HG03469 (cell line): ENCODE data around the gene MYO7B.
A peak's percentile ranks its signal among the peaks of the same experiment; 100 is the strongest.

Experiments
- ATAC-seq: cut with Tn5 transposase; IDR thresholded peaks from one replicate; pipeline ENCODE4 v1.9.1; 2021; ENCODE audit warnings: mild to moderate bottlenecking, moderate library complexity, moderate number of reproducible peaks; ENCODE audit not compliant: unreplicated experiment

MYO7B gene

DNA sequence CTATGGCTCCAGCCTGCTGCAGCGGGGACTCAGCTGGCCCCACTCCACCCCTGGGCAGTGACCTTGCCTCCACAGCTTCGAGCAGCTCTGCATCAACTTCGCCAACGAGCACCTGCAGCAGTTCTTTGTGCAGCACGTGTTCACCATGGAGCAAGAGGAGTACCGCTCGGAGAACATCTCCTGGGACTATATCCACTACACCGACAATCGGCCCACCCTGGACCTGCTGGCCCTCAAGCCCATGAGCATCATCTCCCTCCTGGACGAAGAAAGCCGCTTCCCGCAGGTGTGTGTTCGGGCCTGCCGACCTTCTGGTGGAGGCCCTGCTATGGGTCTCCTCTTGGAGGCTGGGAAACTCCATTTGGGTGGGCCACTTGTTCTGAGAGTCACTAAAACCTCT, 48.6 kb downstream of the MYO7B start:
- ATAC-seq, result no peak

DNA sequence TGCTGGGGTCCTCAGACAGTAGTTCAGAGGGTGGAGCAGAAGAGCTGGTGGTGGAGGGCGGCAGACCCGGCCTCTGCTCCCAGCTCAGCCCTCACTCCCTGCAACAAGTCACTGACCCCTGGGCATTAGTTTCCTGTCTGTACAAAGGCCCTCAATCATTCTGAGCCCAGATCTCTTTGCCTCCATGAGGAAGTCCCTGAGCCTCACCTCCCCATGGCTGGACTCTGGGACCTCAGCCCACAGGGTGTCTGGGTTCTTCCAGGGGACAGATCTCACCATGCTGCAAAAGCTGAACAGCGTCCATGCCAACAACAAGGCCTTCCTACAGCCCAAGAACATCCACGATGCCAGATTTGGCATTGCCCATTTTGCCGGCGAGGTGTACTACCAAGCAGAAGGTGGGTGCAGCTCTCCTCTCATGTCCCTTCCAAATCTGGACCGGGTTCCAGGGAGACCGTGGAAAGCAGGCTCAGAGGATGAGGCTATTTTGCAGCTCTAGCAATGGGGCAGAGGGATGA, 49.1 kb downstream of the MYO7B start:
- ATAC-seq, result no peak

DNA sequence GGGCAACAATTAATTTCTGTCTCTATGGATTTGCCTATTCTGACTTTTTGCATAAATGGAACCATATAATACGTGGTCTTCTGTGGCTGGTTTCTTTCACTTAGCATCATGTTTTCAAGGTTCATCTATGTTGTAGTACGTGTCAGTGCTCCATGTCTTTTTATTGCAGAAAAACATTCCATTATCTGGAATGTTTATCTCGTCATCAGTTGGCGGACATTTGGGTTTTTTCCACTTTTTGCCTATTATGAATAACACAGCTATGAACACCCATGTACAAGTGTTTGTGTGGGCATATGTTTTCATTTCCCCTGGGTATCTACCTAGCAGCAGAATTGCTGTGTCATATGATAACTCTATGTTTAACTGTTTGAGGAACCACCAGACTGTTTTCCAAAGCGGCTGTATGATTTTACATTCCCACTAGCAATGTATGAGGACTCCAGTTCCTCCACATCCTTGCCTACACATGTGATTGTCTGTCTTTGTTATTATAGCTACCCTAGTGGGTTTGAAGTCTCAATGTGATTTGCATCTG, 49.9 kb downstream of the MYO7B start:
- ATAC-seq, result no peak

DNA sequence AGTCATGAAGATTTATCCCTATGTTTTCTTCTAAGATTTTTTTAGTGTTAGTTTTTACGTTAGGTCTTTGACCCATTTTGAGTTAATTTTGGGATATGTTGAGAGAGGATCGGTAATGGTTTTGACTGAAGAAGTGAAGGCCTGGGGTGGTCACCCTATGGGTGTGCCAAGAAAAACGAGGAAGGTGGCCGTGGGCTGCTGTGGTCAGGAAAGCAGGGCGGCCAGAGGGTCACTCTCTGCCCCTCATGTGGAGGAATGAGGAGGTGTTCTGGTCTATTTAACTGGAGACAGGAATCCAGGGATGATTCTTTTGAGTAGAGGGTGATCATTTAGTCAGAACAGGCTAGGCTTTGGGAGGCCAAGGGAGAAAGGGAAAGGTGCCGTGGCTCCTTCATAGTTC, 50.7 kb downstream of the MYO7B start:
- no peak for ATAC-seq

DNA sequence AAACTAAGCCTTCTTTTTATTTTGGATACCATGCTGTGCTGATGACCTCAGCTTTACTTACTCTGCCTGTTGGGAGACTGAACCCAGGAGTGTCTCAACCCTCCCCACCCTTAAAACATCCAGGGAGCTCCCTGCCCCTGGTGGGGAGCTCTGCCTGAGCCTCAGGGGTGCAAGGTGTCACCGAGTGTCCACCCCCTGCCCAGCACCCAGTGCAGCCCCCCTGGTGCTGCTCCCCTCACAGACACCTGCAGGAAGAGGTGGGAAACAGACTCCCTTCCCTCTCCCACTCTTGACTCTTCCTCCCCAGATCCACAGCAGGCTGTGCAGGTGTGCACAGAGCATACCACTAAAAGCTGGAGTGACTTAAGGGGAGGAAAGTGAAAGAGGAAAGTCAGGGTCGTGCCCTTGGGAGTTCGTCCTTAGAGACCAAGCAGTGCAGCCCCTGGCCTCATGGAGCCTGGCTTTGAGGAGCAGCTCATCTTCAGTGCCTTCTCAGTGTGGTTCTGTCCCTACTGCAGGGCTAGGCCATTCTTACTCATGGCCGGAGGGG, 51.3 kb downstream of the MYO7B start:
- no peak for ATAC-seq

DNA sequence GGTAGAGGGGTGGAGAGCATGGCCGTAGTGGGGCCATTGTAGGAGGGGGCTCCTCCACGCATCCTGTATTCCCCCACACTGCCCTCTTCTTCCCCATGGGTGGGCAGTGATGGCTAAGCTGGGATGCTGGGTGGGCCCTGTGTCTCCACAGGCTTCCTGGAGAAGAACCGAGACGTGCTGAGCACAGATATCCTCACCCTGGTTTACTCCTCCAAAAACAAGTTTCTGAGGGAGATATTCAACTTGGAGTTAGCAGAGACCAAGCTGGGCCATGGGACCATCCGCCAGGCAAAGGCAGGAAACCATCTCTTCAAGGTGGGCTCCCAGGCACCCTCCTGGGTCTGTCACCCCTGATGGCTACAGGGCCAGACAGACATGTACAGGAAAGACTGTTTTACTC, 52.8 kb downstream of the MYO7B start:
- no peak for ATAC-seq

DNA sequence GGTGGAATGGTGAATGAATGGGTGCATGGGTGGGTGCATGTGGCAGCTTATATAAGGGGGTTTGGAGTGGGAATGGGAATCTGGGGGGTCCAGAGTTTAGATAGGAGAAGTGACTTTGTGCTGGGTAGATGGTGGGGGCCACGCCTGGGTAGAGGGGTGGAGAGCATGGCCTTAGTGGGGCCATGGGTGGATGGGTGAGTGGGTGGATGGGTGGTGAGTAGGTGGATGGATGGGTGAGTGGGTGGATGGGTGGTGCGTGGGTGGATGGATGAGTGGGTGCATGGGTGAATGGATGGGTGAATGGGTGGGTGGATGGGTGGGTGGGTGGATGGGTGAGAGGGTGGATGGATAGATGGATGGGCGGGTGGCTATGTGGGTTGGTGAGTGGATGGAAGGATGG, 53.9 kb downstream of the MYO7B start:
- no peak for ATAC-seq

DNA sequence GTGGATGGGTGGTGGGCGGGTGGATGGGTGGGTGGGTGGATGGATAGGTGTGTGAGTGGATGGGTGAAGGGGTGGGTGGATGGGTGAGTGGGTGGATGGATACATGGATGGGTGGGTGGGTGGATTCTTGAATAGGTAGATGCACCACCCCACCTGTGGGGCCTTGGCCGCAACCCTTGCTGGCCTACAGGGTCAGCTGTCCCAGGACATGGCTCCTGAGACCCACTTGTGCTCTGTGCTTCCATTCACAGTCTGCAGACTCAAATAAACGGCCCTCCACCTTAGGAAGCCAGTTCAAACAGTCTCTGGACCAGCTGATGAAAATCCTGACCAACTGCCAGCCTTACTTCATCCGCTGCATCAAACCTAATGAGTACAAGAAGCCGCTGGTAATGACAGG, 54.4 kb downstream of the MYO7B start:
- no peak for ATAC-seq

DNA sequence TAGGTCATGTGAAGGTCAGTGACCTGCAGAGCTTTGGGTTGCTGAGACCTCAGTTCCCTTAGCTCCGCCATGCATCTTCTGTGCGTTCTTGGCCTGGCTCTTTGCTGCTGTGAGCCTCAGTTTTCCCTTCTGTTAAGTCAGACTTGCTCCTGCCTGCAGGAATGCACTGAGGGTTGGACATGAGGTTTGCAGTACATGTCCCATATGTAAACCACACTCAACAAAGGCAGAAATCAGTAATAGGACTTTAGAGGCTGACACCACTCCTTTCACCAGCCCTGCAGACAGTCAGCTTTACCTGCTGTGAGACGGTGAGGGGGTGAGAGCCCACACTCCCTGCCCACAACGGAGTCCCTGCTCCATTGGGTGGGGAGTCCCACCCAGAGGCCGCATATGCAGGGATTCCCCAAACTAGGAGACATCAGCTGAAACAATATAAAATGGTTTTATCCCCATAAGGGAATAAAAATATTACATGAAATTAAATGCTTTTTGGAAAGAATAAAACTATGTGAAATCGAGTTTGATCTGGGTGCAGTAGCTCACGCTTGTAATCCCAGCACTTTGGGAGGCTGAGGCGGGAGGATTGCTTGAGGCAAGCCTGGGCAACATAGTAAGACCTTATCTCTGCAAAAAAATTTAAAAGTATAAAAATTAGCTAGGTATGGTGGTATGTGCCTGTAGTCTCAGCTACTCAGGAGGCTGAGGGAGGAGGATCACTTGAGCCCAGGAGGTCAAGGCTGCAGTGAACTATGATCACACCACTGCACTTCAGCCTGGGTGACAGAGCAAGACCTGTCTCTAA, 55.1 kb downstream of the MYO7B start:
- no peak for ATAC-seq

DNA sequence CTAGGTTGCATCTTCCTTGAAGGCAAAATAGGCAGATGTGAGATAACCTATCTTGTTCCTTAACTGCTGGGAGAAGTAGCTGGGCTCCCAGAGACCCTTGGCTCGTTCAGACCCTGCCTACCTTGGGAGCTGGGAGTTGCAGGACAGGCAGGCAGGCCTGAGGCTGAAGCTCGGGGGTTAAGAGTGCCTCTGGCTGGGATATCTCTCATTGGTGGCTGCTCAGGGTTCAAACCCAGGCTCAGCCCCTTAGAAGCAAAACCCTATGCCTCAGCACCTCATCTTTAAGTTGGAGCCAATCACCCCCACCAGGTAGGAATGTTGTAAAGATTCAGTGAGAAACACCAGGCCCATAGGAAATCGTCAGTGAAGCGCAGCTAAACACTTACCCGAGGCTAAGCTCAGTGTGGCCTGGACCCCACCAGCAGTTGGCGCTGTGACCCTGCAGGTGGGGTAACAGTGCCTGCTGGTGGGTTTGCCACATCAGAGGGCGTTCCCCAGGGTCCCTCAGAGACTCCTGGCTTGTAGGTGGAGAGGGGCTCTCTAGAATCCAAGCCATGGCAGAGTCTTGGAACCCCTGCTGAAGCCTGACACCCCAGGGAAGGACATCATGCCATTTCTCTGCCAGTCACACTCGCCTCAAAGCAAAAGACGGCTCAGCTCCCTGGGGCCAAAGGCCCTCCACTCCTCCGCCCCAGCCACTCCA, 55.9 kb downstream of the MYO7B start:
- ATAC-seq, result peak; percentile 74

DNA sequence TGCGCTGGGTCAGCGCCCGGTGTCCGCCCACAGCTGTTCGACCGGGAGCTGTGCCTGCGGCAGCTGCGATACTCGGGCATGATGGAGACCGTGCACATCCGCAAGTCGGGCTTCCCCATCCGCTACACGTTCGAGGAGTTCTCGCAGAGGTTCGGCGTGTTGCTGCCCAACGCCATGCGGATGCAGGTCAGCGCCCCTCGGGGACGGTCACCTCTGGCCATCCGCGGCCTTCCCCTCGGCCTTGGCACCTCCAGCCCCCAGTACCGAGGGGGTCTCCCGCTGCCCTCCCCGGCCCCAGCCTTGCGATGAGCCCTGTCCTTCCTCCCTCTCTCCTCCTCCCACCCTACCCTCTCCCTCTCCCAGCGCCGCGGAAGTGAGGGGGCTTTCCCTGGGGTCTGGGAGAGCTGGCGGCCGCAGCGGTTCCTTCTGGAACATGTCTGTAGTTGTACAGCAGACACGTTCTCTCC, 57.3 kb downstream of the MYO7B start:
- ATAC-seq, result no peak

DNA sequence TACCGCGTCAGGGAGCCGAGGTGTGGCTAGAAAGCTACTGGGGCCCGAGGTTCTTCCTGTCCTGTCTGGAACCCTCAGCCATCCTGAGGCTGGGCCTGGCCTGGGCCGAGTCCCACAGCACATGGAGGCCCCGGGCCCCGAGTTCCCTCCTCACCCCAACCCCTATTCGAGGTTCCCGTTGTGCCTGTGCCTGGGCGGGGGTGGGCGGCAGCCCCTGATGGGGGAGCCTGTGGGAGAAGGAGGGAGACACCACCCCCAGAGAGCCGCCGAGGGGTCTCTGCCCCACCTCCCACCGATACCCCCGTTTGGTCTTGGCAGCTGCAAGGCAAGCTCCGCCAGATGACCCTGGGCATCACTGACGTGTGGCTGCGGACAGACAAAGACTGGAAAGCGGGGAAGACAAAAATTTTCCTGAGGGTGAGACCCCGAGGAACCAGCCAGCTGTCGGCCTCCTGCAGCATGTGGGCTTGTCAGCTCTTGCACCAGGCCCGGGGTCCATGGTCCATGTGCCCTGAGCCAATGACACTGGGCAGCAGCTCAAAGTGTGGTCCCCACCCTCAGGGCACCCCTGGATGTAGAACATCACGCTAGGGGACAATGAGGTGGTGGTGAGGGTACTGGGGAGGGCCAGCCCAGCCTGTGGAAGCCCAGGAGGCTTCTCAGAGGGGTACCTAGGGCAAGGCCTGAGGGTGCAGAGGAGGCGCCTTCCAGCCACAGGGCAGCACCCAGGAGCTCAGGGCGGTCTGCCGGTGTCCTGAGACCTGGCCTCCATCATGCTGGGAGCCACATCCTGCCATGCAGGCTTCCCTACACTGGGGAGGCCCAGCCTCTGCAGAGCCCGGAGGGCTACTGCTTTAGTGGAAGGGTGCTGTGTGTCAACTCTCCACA, 58.0 kb downstream of the MYO7B start:
- ATAC-seq, result no peak

DNA sequence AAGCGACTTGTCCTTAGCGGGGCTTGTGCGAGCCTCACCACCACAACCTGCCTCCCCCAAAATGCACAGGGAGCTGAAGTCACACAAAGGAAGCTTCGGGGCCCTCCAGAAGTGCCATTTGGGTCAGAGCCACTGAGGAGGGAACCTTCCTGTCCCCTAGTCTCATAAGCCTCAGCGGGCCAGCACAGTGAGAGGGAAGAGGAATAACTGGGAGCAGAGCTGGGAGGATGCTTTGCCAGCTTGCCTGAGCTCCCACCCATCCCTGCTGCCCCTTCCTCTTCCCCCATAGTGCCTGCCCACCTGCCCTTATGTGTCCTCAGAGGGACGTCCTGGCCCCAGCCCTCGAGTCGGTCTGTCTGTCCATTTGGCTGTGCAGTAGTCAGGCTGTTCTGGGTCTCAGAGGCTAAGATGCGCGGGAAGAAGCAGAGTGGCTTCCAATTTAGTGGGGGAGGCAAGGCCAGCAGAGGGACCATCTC, 58.7 kb downstream of the MYO7B start:
- ATAC-seq, result no peak

DNA sequence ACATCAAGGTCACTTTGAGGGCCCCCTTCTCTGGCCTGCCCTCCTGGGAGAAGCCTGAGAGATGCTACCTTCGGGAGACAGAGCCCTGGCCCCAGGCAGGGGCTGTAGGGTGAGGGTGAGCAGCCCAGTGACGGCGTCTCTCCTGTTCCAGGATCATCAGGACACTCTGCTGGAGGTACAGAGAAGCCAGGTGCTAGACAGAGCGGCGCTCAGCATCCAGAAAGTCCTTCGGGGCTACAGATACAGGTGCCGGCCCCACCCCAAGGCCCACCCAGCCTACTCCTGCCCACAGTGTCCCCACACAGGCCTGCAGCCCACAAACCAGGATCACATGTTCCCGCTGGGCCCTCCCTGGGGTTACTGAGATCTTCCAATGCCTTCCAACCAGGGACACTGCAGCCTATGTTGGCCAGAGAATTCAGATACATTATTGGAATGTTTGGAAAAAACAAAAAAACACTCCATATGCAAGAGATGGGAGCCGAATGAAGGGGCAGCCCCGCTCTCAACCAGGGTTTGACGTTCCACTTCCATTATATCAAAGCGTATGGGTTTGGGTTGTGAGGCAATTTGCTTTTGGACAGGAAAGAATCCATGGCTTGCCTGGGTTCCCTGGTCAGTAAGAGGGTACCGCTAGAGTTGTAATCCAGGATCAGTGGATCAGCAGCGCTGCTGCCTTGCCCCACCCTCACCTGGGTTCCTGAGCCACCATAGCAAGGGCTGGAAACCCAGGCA, 61.0 kb downstream of the MYO7B start:
- ATAC-seq, result no peak

DNA sequence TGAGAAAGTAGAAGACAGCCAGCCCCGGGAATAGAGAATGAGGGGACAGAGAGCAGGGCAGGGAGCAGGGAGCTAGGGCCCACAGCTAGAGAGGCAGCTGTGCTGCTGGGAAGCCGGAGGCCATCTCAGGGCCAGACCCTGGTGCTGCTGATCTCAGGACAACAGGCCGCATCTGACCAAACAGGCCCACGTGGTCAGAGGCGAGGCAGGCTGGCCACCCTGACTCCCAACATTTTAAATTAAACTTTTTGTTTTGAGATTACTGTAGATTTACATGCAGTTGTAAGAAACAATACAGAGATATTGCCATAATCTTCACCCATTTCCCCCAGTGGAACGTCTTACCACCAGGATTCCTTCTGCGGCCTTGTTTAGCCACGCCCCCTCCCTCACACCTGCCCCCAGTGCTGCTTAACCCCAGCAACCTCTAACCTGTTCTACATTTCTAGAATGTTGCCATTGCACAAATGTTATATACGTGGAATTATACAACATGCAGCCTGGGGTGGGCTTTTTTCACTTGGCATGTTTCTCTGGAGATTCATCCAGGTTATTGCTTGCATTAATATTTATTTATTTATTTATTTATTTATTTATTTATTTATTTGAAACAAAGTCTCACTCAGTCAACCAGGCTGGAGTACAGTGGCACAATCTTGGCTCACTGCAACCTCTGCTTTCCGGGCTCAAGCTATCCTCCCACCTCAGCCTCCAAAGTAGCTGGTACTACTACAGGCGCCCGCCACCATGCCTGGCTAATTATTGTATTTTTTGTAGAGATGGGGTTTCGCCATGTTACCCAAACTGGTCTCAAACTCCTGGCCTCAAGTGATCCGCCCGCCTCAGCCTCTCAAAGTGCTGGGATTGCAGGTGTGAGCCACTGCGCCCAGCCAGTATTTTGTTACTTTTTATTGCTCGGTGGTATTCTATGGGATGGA, 61.8 kb downstream of the MYO7B start:
- ATAC-seq, result no peak

DNA sequence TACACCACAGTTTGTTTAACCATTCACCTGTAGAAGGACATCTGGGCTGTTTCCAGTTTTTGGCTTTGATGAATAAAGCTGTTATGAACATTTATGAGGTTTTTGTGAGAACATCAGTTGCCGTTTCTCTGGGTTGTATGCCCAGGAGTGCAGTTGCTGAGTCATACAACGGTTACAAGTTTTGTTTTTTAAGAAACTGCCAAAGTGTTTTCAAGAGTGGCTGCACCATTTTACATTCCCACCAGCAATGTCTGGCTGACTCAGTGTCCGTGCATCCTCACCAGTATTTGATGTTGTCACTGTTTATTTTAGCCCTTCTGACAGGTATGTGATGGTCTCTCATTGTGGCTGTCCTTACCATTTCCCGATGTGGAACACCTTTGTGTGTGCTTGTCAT, 62.5 kb downstream of the MYO7B start:
- ATAC-seq, result no peak

DNA sequence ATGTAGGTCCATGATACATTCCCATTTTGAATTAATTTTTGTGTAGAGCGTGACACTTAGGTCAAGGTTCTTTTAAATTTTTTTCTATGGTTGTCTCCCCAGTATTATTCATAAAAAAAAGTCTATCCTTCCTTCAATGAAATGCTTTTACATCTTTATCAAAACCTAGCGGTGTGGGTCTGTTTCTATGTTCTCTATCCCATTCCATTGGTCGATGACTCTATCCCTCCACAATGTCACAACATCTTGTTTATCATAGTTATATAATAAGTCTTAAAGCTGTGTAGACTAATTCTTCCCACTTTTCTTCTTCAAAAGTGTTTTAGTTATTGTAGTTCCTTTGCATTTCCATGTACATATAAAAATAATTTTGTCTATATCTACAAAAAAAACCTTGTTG, 63.2 kb downstream of the MYO7B start:
- no peak for ATAC-seq

DNA sequence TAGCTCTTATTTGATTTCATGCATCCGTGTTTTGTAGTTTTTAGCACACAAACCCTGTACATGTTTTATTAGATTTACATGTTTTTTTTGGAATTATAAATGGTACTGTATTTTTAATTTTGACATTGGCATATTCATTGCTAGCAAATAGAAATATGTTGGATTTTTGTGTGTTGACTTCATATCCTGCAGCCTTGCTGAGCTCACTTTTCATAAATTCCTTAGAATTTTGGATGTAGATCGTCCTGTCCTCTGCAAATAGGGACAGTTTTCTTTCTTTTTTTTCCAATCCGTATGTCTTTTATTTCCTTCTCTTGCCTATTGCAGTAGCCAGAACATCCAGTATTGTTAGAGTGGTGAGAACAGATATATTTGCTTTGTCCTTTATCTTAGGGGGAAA, 63.7 kb downstream of the MYO7B start:
- no peak for ATAC-seq

DNA sequence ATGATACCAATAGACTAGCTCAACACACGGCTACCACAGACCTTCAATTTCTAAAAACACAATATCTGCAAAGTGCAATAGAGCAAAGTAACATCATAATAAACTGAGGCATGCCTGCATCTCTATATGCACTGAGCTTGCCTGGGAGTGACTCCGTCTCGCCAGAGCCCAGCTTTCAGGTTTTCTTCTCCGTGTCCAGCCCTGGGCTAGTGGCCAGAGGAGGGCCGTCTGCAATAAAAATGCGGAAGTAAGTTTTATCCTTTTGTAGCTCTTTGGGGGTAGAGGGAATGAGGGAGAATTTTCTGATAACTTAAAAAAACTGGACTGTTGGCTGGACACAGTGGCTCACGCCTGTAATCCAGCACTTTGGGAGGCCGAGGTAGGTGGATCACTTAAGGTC, 69.5 kb downstream of the MYO7B start:
- ATAC-seq, result no peak
